Superior temporal gyrus (tissue), 1 donor: ENCODE measurements around the gene PDE6B.
"Not testable (repeated sequence)": the region's sequence is repeated elsewhere in the genome, so short reads cannot be mapped to it uniquely, and the experiment has no call there.

Experiments used
- DNase-seq: peaks from one replicate; pipeline ENCODE4 v3.0.0-alpha.2; 2016; ENCODE audit errors: extremely low spot score

Gene PDE6B

DNA sequence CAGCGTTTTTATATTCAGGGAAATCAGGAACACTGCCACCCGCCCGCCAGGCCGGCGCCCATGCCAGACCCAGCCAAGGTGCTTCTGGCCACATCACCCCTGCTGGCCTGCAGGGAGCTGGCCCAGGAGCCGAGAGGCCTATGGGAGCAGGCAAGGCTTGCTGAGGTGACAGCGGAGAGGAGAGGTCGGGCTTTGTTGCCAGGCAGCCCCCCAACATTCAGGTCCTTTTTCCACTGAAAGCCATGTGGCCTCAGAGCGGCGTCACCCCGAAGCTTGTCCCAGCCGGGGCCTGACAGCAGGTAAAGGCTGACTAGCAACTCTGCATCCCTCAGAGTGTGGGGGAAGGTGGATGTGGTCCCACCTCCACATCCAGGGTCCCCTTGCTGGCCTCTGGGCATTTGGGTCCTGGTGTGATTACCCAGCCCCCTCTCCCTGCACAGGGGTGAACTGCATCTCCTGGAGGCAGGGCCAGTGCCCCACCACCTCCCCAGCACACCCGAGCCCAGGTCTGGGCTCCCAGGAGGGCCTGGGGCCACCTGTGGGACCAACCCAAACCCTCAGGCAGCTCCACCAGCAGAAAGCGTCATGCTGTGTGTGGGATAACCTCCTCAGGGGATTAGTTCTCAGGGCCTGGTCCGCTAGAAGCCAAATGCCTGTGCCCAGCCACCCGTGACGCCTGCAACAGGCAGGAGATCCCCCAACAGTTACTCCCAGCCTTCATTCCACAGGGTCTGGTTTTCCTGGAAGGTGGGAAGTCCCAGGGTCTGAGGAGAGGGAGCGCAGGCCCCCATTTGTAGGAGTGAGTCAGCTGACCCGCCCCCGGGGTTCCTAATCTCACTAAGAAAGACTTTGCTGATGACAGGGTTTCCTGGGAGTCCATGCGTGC, at the start of gene PDE6B:
Gene PDE6B (plus strand): TSS at position 869 of the 886 bp plus-strand sequence. CDS start 54 bp downstream, outside the sequence.
- DNase-seq: no peak

DNA sequence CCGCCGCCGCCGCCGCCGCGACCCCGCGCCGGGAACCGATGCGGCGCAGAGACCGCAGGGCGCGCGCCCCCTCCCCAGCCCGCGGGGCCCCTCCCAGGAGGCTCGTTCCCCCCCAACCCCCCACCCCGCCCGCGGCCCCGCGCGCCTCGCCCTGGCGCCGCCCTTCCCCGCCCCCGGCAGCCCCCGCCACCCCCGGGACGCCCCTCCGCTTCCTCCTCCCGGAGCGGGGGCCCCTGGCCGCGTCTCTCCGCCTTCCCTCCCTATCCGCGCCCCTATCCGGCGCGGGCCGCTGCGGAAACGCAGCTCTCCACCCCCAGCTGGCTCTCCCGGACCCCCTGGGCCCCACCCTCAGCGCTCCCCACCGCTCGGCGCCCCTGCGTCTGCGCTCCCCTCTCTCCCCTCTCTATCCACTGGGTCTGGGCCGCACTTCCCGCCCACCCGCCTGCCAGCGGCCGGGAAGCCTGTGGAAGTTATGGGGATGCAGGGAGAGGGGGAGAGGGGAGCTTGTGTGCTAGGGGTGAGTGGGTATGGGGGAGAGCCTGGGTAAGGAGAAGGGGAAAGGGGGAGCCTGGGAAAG, 49.0 kb upstream of the PDE6B start, which contains the start of gene TMEM271:
Gene TMEM271 (minus strand): TSS at position 51 of the 577 bp plus-strand sequence. CDS start 233 bp downstream, outside the sequence.
- no peak for DNase-seq

DNA sequence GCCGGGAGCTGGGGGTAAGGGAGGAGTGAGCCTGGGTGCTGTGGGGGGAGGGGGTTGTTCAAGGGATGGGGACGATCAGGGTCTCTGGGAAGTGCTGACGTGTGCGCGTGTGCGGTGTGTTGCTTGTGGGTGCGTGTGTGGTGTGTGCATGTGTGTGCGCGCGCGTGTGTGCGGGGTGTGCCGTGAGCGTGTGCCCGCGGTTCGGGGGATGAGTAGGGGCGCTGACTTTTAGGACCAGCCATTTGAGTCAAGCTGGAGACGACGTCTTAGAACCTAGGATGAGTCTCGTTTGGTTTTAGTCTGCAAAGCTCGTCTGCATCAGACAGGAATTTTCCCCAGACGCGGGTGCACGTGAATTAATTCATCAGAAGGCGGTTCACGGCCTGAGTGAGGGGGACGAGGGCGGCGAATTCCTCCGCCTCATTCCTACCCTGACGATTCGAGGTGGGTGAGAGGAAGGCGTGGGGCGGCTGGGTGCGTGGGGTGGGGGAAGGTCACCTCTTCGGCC, 48.3 kb upstream of the PDE6B start:
- no peak for DNase-seq

DNA sequence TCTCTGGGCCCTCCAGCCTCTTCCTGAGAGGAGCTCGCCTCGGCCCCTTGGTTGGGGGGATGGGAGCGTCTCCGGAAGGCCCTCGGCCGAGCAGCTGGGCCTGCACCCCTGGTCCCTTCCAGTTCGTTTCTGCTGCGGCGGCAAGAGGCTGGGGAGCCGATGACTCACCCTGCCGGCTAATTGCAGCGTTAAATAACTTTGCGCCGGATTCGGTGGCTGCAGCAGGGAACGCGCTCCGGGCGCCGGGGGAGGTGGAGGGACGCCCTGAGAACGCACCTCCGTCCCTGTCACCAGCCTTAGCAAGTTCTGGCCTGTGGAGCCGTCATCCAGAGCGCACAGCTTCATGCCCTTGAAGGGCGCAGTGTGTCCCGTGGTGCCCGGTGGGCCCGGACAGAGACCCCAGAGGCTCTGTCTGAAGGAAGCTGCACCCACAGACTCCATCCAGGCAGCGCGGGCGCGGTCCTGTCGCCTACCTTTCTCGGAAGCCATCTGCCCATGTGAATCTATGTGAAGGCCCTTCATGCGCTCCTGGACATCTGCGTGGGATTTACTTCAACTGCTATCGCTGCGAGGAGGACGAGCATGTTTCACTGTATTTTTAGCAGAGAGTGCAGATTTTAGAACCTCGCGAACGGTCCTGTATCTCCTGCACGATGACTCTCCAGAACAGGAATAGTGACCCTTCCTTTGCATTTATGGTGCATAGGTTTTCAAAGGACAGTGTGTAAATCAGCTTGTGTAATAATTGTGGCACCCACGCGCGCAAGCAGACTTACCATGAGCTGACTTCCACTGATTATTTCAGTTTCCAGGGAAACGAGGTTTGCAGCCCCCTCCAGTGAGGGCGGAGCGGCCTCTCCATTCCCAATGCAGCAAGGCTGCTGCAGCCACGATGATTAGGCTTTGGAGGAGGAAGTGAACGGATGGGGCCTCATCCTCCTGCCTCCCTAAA, 47.6 kb upstream of the PDE6B start:
- peak; percentile 56 for DNase-seq

DNA sequence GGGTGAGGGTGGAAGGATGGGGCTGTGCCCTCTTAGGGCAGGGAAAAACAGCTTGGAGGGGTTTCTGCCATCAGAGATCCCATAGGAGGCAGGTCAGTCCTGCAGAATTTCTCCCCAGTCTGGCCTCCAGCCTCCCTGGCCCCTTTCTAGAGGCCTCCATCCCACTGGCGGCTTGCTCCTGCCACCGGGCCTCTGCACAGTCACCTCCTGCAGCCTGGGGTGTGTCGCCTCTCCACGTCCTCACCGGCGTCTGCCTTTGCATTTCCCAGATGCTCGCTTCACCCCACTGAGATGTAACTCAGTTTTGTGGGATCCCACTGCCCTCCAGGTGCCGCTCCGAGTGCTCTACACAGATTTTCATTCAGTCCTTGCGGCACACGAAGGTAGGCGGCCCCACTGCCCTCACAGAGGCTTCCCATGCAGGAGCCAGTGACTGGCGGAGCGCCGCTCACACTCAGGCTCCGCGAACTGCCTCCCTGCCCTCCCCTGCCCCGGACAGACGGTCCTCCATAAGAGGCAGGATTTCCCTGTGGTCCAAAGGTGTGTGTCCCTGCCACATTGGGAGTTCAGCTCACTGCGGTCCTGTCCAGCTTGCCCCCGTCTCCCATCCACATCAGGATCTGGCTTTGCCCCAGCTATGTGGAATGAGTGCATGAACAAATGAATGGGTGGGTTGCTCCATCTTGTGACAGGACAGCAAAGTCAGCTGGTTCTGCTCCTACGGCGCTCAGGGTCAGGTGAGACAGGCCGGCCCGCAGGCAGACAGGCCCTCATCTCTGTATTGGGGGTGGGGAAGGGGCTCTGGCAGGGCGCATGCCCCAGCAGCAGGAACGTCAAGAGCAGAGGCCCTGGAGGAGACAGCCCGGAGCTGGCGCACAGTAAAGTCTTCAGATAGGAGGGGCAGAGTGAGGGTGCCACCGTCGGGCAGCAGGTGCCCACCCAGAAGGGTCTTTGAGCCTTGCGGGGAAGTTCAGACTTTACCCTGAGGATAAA, 46.6 kb upstream of the PDE6B start:
- no peak for DNase-seq

DNA sequence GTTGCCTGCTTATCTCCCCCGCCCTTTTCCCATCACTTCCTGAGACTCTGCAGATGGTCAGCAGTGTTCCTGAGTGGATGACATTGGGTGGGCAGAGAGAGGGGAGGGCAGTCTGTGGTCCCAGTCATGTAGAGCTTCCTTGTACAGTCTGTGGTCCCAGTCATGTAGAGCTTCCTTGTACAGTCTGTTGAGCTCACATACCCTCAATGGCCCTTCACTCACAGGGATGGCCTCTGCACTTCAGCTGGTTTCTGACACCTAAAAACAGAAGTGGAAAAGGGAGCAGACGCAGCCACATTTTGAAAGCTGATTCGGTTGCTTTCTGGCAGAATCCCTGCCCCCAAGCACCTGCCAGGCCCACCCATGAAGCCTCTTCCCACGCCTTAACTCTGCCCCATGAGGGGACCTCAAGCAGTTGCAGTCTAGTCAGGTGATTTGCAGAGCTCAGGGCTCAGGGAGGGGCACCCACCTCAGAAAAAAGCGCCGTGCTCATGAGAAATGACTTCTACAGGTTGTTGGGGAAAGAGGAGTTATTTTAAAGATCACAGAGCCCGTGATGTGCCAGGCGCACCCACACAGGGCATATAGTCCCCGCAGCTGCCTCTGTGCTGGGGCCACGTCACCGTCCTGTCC, 45.7 kb upstream of the PDE6B start:
- no peak for DNase-seq

DNA sequence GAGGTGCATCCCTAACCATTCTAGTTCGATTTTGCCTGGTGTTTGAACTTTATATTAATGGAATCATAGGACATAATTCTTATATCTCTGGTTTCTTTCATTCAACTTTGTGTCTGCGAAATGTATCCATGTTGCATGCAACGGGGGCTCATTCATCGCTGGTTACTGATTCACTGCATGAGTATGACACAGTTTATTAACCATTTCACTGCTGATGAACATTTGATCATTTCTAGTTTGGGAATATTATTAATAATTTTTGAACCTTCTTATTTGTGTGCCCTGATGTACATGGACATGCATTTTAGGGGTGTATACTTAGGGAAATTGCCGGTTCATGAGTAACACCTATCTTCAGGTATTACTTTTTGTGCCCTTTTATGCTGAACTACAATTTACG, 44.2 kb upstream of the PDE6B start:
- no peak for DNase-seq

DNA sequence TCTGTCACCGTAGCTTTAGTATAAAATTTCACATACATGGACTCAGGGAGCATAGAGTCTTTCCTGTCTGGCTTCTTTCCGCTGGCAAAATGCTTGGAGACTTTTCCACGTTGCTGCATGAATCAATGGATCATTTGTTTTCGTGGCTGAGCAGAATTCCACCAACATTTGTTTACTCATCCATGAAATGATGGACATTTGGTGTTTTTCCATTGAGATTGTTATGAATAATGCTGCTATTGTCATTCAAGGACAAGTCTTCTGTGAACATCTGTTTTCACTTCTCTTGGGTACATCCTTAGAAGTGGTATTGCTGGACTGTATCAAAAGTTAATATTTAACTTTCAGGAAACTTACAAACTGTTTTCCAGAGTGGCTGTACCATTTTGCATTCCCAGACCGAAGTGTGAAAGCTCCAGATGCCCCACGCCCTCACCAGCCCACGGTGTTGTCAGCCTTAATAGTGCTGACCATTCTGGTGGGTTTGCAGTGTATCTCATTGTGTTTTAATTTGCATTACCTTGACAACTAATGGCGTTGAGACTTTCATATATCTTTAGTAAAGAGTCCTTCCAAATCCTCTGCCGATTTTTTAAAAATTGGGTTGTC, 43.5 kb upstream of the PDE6B start:
- DNase-seq: no peak

DNA sequence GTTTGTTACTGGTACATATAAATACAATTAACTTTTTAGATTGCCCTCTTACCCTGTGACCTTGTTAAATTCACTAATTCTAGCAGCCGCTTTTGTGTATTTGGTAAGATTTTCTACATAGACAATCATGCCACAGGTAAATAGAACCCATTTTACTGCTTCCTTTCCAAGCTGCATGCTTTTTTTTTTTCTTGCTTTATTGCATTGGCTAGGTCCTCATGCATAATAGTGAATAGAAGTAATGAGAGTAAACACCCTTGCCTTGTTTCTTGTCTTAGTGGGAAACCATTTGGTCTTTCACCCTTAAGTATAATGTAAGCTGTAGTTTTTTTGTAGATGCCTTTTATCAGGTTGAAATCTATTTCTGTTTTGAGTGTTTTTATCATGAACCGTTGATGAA, 41.6 kb upstream of the PDE6B start:
- no peak for DNase-seq

DNA sequence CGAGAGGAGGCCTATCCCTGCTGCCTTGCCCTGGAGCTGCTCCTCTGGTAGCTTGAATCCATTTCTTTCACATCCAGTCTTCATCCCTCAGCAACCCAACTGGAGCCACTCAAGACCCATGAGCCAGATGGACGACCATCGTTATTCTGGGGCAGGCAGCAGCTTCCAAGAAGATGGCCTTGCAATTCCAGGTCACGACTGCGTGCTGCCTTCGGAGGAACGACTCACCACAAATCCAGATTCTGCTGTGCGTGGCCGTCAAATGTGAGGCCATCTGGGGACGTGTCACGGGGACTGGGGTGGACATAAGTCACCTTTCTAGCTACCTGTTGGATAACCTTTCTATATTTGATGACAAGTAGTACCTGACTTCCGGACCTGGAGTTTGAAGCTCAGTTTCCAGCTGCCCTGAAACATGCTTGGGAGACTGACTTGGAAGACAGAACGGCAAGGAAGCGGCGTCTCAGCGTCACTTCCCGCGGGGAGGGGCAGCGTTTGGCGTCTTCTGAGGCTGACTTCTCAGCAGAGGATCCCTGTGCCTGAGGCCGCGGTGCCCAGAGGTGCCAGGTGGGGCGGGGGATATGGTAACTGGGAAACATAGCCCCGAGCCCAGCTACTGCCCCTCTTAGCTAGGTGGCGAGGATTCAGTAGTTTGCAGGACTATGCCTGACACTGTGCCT, 37.6 kb upstream of the PDE6B start:
- no peak for DNase-seq

DNA sequence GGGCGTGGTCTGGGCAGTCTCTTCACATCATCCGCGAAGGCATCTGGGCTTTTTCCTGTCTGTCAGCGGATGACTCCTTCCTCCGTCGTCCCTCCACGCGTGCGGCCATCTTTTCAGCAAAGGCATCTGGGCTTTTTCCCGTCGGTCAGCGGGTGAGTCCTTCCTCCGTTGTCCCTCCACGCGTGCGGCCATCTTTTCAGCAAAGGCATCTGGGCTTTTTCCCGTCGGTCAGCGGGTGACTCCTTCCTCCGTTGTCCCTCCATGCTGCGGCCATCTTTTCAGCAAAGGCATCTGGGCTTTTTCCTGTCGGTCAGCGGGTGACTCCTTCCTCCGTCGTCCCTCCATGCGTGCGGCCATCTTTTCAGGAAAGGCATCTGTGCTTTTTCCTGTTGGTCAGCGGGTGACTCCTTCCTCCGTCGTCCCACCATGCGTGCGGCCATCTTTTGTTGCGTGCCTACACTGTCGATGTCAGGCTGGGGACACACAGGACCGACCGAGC, 37.0 kb upstream of the PDE6B start:
- no peak for DNase-seq

DNA sequence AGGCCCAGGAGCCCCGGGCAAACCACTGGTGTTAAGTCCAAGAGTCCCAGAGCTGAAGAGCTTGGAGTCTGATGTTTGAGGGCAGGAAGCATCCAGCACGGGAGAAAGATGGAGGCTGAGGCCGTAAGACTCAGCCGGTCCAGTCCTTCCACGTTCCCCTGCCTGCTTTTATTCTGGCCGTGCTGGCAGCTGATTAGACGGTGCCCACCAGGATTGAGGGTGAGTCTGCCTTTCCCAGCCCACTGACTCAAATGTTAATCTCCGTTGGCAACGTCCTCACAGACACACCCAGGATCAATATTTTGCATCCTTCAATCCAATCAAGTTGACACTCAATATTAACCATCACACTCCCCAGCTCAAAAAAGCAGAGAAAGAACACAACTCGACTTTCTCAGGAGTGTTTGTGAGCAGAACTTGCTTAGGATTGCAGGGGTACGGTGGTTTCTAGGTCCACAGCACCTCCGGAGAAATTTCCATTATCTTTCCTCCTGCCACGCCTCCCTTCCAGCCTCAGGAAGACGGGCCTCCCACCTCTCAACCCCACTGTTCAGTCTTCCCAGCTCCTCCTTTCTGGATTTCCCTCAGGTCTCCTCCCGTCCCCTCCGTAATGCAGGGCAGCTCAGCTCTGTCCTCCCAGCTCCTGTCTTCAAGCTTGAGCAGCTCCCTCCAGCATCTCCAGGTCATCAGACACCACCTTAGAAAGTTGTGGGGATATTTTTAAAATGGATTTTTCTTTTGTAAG, 36.0 kb upstream of the PDE6B start:
- DNase-seq: no peak

DNA sequence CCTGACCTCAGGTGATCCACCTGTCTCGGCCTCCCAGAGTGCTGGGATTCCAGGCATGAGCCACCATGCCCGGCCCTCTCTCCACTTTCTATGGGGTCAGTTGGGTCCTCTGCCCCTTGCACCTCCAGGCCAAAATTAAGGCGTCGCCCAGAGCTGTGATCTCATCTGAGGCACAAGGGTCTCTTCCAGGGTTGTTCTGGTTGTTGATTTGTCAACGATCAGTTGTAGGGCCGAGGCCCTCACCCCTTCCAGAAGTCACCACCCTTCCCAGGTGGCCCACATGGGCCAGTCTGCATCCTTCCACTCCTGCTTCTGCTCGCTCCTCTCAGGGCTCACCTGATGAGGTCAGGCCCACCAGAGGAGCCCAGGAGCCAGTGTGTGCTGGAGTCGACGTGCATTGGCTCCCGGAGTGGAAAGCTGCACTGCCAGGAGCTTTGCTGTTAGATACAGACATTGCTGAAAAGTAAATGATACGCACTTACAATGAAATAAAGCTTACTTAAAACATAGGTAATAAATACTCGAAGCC, 35.0 kb upstream of the PDE6B start:
- DNase-seq: no peak

DNA sequence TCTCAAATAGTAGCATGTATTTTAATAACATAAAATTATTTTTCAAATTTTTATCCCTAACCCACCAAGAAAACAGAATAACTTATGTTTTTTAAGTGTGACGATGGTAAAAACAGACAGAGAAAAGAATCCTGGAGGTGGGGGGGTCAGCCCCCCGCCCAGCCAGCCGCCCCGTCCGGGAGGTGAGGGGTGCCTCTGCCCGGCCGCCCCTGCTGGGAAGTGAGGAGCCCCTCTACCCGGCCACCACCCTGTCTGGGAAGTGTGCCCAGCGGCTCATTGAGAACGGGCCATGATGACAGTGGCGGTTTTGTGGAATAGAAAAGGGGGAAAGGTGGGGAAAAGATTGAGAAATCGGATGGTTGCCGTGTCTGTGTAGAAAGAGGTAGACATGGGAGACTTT, 33.2 kb upstream of the PDE6B start:
- DNase-seq: not testable (repeated sequence)

DNA sequence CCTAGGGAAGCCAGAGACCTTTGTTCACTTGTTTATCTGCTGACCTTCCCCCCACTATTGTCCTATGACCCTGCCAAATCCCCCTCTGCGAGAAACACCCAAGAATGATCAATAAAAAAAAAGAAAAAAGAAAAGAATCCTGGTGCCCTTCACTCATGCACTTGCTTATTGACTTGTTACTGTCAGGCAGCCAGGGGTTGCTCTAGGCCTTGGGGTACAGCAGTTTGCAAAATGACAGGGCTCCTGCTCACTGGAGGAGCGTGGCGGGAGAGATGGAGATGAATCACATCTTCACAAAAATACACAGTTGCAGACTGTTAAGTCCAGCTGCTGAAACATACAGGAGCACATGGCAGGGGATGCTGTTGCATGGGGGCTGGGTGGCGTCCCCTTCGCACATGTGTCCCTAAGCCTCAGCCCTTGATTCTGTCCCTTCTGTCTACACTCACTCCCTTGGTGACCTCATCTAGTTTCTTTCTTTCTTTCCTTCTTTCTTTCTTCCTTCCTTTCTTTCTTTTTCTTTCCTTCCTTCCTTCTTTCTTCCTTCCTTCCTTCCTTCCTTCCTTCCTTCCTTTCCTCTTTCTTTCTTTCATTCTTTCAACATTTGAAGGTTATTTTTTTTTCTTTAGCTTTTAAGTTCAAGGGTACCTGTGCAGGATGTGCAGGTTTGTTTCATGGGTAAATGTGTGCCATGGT, 32.4 kb upstream of the PDE6B start:
- no peak for DNase-seq

DNA sequence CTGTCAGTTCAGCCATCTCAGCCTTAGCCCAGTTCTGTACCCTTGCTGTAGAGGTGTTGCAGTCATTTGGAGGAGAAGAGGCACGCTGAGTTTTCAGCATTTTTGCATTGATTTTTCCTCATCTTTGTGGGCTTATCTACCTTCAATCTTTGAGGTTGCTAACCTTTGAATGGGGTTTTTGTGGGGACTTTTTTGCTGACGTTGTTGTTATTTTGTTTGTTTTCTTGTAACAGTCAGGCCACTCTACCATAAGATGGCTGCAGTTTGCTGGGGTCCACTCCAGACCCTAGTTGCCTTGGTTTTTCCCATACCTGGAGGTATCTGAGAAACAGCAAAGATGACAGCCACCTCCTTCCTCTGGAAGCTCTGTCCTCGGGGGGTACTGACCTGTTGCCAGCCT, 26.4 kb upstream of the PDE6B start:
- no peak for DNase-seq

DNA sequence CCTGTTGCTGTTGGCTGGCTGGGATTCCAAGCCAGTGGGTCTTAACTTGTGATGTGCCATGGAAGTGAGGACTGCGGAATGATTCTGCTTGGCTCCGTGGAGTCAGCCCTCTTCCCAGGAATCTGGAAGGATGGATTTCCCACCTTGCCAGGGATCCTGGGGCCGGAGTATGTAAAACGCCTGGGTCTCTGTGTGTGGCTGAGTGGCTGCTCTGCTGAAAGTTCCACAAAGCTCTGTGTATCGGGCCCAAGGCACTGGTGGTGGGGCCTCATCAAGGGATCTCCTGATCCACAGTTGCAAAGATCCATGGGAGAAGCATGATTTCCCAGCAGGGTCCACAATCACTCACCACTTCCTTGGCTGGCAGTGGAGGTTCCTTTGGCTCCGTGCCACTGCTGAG, 25.2 kb upstream of the PDE6B start:
- DNase-seq: no peak
